Stimulated activated naive CD4-positive, alpha-beta T cell treated with Interleukin-2 at 50 U/mL for 16 hours (primary cell): ENCODE measurements around the gene POLL.
A peak's percentile ranks its signal among the peaks of the same experiment; 100 is the strongest.
"Not testable (repeated sequence)": the region's sequence is repeated elsewhere in the genome, so short reads cannot be mapped to it uniquely, and the experiment has no call there.

ENCODE experiments used
- DNase-seq: peaks from one replicate; lab custom pipeline; 2025; lab: John Stamatoyannopoulos, UW

The POLL gene

GRCh38 chr10:101587725-101588653 lies at the start of gene POLL, which contains the start of gene DPCD:
Gene POLL, minus strand, starts transcription at chr10:101588257. Its CDS starts 897 bp downstream, at chr10:101587360.
Gene DPCD, plus strand, starts transcription at chr10:101588321. Its CDS starts 16 bp downstream, at chr10:101588337.
- peak; percentile 92 for DNase-seq

GRCh38 chr10:101633510-101633909 lies 45.5 kb upstream of the POLL start:
- not testable (repeated sequence) for DNase-seq

DNA sequence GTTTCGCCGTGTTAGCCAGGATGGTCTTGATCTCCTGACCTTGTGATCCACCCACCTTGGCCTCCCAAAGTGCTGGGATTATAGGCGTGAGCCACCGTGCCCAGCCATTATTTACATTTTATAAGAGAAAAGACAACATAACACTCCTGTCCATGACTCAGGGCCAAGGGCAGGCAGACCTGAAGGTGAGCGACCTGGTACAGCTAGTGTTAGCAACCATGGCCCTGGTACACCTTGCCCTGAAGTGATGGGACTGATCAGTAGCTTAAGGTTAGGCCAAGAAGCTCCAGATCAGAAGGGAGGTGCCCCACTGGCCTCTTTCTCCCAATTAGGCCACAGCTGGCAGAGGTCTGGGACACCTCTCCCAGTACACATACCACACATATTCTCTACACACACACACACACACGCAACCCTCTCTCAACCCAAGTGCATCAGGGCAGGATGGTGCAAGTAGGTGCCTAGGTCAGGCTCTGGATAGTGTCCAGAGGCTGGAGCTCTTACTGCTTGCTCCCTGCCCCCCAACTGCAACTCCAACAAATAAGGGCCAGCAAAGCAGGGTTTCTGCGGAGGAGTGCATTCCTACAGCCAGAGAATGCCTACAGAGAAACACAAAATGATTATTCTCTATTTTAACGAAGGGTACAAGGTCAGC lies 43.9 kb upstream of the POLL start:
- DNase-seq = no peak

- DNase-seq = no peak
These were observed 42.5 kb upstream of the POLL start for GRCh38 chr10:101630633-101630920.

GRCh38 chr10:101629837-101630632 lies 42.0 kb upstream of the POLL start:
- no peak for DNase-seq

GRCh38 chr10:101625821-101626412 lies 37.9 kb upstream of the POLL start:
- DNase-seq = no peak

DNA sequence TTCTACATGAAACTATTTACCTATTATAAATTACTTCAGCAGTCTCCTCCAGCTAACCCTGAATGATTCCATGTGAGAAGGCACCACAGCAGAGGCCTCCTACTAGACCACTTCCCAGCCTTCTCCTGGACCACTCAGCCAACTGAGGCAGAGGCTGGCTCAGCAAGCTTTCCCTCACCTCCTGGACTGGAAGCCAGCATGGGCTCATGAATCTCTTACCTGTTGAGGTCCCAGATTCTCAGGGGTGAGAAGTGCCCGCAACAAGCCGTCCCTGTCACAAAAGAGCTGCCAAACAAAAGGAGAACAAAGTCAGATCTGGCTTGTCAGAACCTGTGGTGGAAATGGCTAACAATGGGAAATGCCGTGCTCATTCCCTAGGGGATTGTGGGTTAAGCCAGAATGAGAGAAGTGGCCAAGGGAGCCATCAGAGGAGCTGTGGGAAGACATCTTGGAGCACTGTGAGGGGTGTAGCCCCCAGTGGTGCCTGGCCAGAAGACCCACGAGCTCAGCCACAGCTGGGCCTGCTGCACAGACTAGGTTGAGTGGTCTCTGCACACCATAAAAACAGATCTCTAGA lies 36.6 kb upstream of the POLL start:
- DNase-seq = no peak

DNA sequence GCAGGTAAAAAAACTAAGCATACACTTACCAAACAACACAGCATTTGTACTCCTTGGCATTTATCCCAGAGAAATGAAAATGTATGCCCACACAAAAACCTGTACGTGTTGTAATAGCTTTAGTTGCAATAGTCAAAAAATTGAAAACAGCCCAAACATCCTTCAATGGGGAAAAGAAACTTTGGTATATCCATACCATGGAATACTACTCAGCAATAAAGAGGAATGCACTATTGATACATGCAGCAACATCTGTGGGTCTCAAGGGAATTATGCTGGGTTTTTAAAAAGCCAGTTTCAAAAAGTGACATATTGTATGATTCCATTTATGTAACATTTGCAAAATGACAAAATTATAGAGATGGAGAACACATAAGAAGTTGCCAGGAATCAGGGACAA lies 35.5 kb upstream of the POLL start:
- DNase-seq = no peak

GRCh38 chr10:101619983-101620382 lies 31.9 kb upstream of the POLL start:
- no peak for DNase-seq

DNA sequence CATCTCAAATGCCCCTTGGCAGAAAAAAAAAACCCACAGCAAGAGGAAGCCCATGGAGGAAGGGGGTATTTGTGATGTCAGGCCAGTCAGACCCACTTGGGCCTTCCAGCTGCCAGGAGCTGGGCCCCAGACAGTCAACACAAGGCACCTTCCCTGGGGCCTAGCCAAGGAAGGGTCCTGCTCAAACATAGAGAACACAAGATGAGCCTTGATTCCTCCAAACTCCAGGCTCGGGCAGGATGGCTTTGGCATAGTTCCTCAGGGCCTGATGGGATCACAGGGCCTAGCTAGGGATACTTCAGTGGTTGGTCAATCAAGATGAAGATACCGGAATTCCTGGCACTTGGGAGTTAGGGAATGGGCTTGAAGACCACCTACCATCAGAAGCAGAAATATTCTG lies 30.8 kb upstream of the POLL start:
- no peak for DNase-seq

DNA sequence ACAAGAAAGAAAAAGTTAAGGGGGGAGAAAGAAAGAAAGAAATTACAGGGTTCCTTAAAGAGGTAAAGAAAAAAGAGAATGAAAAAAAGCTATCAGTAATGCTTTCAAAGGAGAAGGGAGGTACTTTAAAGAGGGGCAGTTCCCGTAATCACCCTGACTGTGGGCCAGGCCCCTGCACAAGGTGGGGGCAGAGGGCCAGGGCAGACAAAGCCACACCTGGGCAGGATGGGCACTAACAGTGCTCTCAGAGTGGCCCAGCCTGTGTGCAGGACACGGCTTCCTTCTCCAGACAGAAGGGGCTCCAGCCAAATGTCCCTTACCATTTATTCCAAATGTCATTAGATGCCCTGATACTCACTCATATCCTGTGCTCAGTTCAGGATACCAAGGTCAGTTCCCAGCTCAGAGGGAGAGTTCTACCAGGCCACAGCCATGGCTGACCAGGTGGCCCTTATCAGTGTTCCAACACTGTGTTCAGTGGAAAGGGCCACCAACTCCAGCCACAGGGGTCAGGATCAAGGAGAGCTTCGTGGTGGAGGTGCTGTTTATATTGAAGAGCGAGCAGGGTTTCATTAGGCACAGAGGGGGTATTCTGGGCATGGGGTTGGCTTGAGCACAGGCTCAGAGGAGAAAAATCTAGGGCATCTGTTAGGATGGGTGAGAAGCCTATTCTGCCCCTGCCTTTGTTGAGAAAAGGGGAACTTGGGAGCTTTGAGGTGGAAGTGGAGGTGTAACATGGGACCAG lies 29.9 kb upstream of the POLL start:
- DNase-seq = no peak

GRCh38 chr10:101617102-101617823 lies 29.2 kb upstream of the POLL start:
- DNase-seq = no peak

GRCh38 chr10:101616415-101617101 lies 28.5 kb upstream of the POLL start:
- no peak for DNase-seq

DNA sequence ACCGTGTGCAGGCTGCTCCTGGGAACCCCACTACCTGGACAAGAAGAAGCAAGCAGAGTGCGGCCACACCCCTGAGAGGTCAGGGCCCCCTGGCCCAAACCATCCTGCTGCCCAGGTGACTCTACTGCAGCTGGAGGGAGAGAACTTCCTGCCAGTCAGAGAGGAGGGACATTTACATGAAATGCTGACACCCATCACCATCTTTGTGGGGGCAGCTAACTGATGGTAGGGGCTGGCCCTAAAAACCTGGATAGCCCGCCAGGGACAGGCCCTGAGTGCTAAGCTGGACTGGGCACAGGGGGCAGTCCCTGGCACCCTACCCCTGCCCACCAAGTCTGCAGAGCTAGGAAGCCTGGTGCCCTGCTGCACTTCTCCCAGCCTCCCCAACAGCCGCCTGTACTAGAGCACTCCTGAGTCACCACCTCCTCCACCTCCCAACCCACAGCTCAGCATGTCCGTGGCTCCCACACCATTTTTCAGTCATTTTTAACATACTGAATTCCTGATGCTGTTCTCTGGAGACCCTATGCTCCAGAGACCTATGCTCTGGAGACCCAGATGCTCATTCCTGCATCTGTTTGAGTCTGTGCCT lies 27.6 kb upstream of the POLL start:
- no peak for DNase-seq

DNA sequence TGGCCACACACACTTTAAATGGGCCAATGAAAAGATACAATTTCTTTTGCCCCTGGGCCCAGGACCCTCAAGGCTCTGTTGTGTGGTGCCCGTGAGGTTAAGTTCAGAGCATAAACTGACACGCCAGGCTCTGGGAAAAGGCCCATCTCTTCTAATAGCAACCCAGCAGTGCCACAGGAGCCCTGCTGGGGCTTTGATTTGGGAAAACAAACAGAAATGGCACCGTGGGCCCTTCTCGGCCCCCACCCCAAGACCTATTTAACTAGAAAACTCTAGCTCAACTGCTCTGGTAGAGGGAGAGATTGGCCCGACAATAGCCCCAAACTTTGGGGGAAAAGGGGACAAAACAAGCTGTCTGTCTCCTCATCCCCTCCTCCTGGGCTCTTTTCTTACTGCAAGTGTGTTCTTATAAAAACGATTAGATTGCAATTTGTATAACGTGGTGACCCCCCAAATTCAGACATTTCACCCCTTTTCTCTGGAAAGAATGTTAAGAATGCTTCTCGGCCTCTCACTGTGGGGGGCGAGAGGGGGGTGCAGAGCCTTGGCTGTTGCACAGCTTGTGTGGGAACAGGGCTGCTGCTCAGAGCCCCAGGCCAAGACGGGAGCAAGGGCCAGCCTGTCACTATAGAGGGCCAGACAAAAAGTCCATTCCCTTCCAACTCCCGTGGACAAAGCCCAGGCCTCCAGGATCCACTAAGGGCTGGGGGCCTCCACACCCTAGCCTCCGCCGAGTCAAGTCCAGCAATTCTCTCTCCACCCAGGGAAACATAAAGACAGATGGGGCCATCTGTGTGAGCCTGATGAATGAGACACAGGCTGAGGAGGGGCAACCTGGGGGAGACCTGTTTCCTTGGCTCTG lies 26.8 kb upstream of the POLL start:
- DNase-seq = no peak

DNA sequence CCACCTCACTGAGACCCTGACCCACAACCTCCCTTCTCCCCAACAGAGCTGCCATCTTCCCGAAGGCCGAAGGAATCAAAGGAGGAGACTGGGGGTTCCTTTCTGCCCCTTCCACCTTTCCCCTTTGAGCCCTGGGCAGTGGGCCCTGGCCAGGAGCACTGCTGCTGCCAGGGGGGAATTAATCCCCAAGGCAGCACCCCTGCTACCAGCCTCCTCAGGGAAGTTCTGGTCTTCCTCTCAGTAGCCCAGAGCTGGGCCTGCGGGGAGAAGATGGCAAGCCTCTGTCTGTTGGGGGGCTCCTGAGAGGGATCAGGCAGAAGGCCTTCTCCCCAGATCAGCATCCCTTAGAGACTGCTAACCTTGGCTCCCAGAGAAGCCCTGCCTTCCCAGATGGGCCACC lies 25.6 kb upstream of the POLL start:
- DNase-seq = no peak

DNA sequence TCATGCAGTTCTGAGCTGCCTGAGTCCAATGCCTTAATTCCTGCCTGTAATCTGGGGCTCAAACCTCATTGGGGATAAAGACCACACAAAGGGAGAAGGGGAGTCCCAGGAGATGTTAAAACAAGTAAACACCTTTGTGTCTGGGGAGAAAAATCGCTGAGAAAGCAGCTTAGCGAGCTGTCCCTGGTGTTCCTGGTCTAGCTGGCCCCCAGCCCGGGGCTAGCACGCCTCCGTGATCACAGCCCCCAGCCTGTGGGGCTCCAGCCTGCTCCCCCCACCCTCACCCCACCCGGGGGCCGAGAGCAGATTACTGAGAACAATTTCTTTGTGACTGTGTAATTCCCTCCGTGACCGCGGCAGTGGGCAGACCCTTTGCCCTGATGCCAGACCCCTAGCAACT lies 24.8 kb upstream of the POLL start:
- DNase-seq = no peak

- no peak for DNase-seq
These were observed 24.0 kb upstream of the POLL start for GRCh38 chr10:101612086-101612485.
